GM19240 (cell line): Measurements from ENCODE around the gene EFNA2.

Experiments
- DNase-seq: peaks from one replicate; pipeline ENCODE4 v3.0.0; 2011; ENCODE audit warnings: low spot score; ENCODE audit not compliant: insufficient read length

Gene EFNA2

GRCh38 chr19:1248786-1249297 lies 36.8 kb upstream of the EFNA2 start:
- DNase-seq, result no peak

- DNase-seq, result peak; percentile 95
These were observed 36.2 kb upstream of the EFNA2 start for GRCh38 chr19:1249298-1249989.

- no peak for DNase-seq
These were observed 35.7 kb upstream of the EFNA2 start for GRCh38 chr19:1249990-1250436.

DNA sequence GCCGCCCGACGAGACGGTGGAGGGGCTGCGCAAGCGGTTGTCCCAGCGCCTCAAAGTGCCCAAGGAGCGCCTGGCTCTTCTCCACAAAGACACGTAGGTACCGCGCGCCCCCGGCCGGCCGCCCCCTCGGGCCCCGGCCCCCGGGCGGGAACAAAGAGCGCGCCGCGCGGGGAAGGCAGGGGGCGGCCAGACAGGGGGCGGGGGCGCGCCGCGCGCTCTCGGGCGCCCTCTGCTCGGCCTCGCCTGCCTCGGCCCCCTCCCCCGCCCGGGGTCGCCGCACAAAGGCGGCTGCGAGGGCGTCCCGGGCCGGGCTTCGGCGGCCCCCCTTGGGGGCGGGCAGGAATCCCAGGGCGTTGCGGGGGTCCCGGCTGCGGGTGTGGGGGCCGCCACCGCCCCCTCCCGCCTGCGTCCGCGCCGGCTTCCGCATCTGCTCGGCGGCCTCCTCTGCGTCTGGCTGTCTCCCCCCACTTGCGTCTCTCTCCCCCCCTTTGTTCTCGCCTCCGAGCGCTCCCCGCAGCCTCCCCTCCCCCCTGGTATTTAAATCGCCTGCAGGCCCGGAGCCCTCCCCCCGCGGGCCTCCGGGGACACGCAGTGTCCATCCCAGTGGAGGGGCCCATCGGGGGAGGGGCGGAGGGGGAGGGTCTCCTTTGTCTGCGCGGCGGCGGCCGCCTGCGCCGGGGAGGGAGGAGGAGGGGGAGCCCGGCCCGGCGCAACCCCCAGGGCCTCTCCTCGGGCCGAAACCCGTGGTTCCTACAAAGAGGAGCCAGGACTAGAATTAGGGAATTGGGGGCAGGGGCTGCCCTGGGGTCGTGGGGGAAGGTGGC lies 35.0 kb upstream of the EFNA2 start:
- no peak for DNase-seq

DNA sequence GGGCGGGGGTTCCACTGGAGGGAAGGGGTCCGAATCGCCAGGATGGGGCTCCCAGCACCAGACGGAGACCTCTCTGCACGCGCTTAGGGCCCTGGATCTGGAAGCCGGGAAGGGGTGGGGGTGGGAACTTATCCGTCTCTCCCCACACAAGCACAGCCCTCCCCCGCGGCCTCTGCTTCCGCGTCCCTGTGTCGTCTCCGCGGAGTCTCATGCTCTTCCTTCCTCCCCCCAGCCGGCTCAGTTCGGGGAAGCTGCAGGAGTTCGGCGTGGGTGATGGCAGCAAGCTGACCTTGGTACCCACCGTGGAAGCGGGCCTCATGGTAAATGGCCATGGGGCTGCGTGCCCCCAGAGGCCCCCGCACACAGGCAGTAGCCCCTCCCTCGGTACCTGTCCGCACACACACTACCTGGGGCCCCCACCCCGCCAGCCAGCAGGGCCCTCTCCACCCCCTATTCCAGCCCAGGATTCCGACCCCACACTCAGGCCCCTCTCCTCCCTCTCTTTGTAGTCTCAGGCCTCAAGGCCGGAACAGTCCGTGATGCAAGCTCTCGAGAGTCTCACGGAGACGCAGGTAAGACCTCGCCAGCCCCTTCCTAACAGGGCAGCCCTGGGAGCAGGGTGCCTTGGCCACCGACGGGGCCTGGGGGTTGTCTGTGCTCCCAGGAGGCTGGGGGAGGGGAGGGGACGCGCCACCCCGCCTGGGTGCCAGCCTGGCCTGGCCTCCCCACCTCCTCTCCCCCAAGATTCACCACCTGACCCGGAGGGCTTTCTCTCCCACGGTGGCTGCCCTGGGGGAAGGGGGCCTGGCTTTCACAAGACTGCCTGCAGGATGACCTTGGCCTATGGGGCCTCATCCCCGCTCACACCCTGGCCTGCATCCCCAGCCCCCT lies 34.1 kb upstream of the EFNA2 start:
- DNase-seq, result no peak

DNA sequence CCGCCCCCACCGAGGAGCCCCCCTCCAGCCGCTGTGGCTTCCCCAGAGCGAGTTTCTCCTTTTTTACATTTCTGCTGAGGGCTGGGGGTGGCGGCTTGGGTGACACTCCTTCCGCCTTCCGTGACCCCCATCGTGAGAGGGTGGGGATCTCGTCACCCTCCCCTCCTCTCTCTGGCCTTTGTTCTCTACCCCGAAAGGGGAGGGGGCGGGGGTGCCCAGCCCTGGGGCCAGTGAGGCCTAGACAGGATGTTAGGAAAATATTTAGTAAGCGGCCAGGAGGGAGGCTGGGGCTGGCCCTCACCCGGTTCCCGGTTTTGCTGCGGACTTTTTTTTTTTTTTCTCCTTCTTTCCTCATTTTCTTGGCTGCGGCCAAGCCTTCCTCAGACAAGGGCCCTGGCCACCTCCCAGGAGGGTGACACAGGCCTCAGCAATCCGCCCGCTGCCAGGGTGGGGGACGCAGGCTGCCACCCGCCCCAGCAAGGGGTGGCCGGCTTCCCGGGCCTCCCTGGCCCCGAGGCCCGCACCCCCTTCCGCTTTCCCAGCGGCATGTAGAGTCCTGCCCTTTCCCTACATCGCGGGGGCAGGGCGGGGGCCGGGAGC lies 33.4 kb upstream of the EFNA2 start:
- DNase-seq, result no peak

DNA sequence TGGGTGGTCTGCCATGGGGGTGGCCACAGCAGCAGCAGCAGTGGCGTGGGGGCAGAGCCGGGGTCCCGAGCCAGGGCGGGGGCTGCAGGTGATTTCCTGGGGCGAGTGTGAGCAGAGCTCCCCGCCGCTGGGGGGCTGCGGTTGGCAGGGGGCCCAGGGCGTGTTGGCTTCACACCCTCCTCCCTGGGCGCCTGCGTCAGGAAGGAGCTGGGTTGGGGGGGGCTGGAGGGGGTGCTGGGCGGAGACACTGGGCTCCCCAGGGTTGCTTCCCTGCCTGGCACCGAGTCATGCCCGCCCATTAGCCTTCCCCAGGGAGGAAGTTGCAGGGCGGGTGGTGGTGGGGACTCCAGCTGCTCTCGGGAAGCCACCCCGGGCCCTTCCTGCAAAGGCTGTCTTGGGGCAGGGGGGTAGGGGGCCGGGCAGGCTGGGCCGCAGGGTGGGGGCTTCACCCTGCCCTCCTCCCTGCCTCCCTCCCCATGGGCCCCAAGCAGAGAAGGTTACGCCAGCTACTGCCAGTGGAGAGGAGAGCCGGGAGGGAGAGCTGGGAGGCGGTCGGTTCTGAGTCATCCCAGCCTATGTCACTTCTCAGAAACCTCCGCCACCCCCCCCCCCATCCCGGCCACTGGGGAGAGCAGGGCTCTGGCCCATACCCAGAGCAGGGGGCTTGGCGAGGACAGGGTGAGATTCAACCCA lies 32.7 kb upstream of the EFNA2 start:
- no peak for DNase-seq

- DNase-seq, result no peak
These were observed 32.1 kb upstream of the EFNA2 start for GRCh38 chr19:1253514-1254080.

GRCh38 chr19:1254081-1254527 lies 31.6 kb upstream of the EFNA2 start:
- DNase-seq, result no peak

GRCh38 chr19:1254530-1255185 lies 31.0 kb upstream of the EFNA2 start:
- no peak for DNase-seq

- DNase-seq, result no peak
These were observed 30.2 kb upstream of the EFNA2 start for GRCh38 chr19:1255186-1256161.

DNA sequence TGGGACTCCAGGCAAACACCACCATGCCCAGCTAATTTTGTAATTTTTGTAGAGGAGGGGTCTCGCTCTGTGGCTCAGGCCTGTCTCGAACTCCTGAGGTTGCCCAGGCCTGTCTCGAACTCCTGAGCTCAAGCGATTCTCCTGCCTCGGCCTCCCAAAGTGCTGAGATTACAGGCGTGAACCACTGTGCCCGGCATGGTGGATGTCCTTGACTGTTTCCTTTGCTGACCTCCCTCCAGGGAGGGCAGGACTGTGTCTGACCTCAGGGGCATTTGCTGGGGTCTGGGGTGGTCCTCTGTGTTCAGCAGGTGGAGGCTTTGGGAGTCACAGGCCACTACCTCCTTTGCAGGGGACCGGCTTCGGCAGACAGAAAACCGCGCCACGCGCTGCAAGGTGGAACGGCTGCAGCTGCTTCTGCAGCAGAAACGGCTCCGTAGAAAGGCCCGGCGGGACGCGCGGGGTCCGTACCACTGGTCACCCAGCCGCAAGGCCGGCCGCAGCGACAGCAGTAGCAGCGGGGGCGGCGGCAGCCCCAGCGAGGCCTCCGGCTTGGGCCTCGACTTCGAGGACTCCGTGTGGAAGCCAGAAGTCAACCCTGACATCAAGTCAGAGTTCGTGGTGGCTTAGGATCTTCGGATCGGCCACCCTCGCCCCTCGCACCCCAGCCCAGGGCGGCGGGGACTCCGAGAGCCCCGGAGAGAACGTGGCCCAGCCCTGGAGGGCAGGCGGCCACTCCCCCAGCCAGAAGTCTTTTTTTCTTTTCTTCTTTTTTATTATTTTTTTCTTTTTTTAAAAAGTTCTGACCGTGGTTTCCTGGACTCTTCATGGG lies 28.8 kb upstream of the EFNA2 start:
- DNase-seq, result no peak

DNA sequence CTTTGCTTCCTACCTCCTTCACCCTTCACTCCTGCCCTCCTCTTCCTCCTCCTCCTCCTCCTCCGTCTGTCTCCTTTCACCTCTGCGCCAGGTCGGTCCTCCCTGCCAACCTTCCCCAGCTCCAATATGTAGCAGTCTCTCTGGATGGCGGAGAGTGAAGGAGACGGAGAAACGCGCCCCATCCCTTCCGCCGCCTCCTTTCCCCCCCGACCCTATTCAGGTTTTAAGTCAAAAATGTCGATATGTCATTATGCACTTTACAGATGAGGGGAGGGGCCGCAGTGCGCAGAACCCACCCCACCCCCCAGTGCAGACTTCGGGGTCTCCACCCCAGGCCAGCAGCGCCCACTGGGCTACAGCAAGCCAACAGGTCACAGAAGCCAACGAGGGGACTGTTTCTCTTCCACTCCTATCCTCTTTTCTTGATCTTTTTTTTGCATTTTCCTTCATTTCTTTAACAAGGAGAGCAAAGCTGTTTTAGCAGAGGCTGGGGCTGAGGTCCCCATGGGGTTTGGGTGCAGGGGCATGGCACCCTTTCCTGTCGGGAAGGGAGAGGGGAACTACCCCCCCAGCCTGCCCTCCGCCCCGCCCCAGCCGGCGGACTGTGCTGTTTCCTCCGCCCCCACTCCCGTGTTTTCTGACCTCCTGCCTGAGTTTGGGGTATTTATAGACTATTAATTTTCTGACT lies 28.1 kb upstream of the EFNA2 start:
- no peak for DNase-seq

GRCh38 chr19:1258163-1258492 lies 27.5 kb upstream of the EFNA2 start:
- no peak for DNase-seq

DNA sequence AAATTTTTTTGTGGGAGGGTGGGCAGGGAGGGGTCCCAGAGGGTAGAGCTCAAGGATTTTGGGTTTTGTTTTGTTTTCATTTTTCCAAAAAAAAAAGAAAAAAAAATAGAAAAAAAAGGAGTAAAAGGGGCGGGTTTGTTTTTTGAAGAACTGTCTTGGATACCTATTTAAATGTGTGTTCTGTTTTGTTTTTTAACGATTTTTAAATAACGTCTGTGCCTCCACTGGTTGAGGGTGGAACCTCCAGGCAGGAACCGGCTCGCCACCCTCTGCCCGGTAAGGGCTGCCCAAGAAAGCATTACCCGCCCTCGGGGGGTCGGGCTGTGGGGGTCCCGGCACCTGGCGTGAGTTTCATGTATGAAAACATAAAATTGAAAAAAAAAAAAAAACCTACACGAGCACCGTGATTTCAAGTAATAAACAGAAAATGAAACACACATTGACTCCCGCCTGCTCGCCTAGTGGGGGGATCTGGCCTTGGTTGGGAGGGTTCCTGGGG lies 26.9 kb upstream of the EFNA2 start:
- DNase-seq, result no peak

- DNase-seq, result peak; percentile 70
These were observed 26.3 kb upstream of the EFNA2 start for GRCh38 chr19:1259206-1259875.
